CMK (cell line): Measurements from ENCODE around the gene RUSF1.

ENCODE experiments used
- DNase-seq: peaks from one replicate; pipeline ENCODE4 v3.0.0-alpha.2; 2010; ENCODE audit warnings: low read depth

Gene RUSF1

GRCh38 chr16:31471241-31471874 is 36.8 kb downstream of the RUSF1 start:
- no peak for DNase-seq

- no peak for DNase-seq
Observed at GRCh38 chr16:31470615-31471014, 37.6 kb downstream of the RUSF1 start.

- DNase-seq = no peak
Observed at GRCh38 chr16:31467858-31468257, 40.3 kb downstream of the RUSF1 start.

GRCh38 chr16:31467151-31467773 is 40.9 kb downstream of the RUSF1 start:
- no peak for DNase-seq

- no peak for DNase-seq
Observed at GRCh38 chr16:31466381-31466841, 41.8 kb downstream of the RUSF1 start.

GRCh38 chr16:31465788-31466370 is 42.3 kb downstream of the RUSF1 start:
- DNase-seq = no peak

GRCh38 chr16:31464781-31465260 is 43.4 kb downstream of the RUSF1 start:
- no peak for DNase-seq

- no peak for DNase-seq
Observed at GRCh38 chr16:31464348-31464769, 43.8 kb downstream of the RUSF1 start.

GRCh38 chr16:31461921-31462804 is 46.0 kb downstream of the RUSF1 start:
- no peak for DNase-seq

GRCh38 chr16:31461201-31461920 is 46.8 kb downstream of the RUSF1 start:
- DNase-seq = no peak

- no peak for DNase-seq
Observed at GRCh38 chr16:31460582-31461002, 47.6 kb downstream of the RUSF1 start.

GRCh38 chr16:31459687-31460581 is 48.3 kb downstream of the RUSF1 start:
- peak; percentile 99 for DNase-seq

GRCh38 chr16:31458844-31459686 is 49.1 kb downstream of the RUSF1 start, which contains the start of gene ARMC5:
TSS of gene ARMC5 (plus strand) at chr16:31459501. CDS start at chr16:31459525, 24 bp downstream.
- peak; percentile 97 for DNase-seq

- DNase-seq = no peak
Observed at GRCh38 chr16:31458073-31458843, 49.9 kb downstream of the RUSF1 start.

- DNase-seq = no peak
Observed at GRCh38 chr16:31456988-31457360, 51.2 kb downstream of the RUSF1 start.

GRCh38 chr16:31455601-31456314 is 52.4 kb downstream of the RUSF1 start:
- DNase-seq = no peak

- no peak for DNase-seq
Observed at GRCh38 chr16:31453255-31454204, 54.7 kb downstream of the RUSF1 start.
